GM11168 (cell line): Measurements from ENCODE around the gene CACNA1C.

ENCODE experiments used
- in situ Hi-C: fragments of 300-500 bp; cut with MboI; formaldehyde crosslinking; loops from one replicate; pipeline ENCODE4 v1.12.0; 2022; ENCODE audit warnings: low sequenced_read_pairs; ENCODE audit not compliant: unreplicated experiment

The CACNA1C gene

DNA sequence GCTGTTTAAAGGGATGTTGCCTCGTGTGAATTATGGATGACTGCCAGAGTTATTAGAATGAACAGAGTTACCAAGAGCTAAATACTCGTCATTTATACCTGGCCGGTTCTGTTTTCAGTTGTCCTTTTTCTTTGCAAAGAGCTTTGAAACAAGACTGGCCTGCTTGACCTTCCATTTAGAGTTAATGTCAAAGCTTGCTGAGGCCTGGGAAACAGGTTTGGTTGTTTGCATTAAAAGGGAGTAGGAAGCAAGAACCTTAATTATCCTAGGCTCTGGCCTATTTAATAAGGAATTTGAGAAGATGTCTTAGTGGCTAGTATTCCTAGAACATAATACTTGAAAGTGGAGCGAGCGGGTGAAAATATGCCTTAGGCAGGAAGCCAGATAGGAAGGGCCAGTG lies 233.3 kb downstream of the CACNA1C start:
- in situ Hi-C loops, result no loop called here

DNA sequence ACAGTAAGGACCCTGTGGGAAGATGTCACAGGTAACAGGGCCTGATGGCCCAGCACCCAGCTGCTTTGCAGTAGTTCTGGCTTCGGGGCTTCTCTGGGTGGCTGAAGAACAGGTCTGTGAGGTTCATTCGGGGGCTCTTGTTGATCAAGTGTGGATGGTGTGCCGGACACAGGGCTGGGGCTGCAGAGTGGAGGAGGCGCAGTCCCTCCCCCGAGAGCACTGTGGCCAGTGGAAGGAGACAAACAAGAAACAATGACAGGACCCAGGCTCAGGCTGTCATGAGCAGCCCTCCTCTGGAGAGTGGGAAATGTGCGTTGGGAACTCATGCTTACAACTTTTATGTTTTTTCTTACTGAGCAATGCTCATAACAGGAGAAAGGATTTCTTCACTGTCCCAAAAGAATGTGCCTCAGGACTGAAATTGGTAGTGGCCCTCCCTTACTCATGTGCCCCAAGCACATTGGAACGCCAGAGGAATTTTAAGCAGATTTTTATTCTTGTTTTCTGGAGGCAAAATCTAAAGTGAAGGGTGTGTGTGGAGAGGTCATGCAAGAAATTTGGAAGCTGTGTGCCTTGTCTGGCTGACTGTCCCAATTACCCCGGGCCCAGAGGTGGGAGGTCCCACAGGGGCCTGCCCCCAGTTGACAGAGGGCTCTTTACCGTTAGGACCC lies 233.8 kb downstream of the CACNA1C start:
- in situ Hi-C loops, result no loop called here

DNA sequence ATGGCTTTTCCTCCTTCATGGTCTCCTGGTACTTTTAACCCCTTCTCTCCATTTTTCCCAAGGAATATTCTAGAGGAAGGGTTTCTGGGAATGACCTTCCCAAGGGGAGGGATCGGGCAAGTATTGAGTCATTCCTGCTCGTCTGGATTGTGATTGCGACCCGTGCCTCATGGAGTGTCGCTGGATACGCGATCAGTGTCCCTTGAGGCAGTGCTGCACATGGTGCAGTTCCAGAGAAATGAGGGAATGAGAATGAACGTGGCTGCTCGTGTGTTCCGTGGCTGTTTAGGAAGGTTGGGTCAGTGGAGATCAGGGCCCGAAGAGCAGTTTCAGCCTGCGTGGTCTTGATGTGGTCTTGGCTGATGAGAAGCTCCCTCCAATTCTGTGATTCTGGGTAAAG lies 234.4 kb downstream of the CACNA1C start:
- in situ Hi-C loops, result no loop called here

DNA sequence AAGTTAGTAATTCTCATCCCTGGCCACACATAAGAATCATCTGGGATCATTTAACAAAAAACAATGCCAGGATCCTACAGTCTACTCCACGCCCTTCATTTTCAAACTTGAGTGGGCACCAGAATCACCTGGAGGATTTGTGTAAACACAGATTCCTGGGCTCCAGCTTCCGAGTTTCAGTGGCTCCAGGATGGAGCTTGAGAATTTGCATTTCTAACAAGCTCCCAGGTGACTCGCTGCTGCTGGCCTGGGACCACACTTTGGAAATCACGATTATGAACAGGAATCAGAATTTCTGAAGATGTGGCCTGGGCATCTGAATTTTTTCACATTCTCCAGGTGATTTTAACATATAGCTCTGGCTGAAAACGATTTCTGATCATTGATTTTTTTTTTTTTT lies 234.8 kb downstream of the CACNA1C start:
- in situ Hi-C loops, result no loop called here

DNA sequence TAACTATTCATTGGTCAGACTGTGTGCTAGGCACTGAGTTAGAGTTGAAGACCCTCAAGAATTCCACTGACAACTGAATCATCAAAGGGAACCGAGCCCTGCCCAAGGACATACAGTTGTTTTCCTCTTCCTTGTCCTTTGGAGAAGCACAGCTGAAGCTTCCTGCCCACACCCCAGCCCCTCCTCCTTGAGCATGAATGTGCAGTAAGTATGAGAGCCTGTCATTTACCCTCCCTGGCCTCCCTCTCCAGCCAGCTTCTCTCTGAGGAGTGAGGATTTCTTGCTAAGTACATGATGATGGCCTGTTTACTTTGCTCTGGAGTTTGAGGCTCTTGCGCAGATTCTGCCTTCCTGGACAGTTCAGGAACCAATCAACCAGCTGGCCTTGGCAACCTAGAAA lies 235.2 kb downstream of the CACNA1C start:
- in situ Hi-C loops, result no loop called here

DNA sequence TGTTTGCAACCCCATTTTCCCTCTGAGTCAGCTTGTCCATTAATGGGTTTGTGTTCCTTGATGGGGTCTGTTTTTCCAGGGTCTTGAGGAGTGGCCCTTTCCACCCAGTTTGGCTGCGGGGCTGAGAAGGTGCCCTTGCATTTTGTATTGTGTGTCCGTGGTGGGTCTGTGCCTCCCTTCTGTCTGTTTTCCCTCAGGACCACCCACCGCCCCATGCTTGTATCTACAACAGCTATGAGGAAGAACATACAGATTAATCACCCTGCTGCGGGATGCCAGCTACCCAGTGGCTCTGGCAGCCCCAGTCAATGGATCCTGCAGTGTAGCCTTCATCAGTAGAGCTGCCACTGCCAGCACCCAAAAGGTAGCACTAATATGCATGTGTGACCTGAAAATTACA lies 235.7 kb downstream of the CACNA1C start:
- in situ Hi-C loops, result no loop called here

DNA sequence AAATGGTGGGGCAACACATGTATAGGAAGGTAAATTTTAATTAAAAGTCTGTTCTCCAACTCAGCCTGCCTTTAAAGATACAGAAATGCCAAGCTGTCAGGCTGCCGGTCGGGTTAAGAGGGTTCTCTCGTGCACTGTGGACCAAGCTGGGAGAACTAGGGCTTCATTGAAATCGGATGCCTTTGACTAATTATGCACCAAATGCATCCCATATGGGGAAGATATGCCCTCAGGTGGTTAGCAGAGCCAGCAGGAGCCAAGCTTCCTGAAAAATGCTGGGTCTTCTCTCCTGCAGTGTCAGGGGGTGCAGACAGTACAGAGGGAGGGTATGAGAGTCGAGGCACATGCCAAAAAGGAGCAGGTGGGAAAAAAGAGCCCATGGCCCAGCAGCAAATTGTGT lies 236.1 kb downstream of the CACNA1C start:
- in situ Hi-C loops, result no loop called here

DNA sequence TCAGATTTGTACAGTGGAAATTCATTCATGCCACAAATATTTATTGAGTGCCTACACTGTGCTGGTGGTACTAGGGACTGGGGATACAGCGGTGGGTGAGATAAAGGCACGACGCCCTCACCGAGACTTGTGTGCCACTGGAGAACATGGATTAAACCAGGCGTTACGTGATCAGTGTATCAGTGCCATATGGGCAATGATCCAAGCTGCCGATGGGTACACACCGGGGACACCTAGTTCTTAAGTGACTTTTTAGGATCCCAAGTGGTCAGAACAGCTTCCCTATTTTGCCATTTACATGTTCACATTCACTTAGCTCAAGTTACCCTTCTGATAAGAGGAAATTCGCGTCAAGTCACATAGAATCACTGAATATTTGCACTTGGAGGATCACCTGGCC lies 236.7 kb downstream of the CACNA1C start:
- in situ Hi-C loops, result no loop called here

DNA sequence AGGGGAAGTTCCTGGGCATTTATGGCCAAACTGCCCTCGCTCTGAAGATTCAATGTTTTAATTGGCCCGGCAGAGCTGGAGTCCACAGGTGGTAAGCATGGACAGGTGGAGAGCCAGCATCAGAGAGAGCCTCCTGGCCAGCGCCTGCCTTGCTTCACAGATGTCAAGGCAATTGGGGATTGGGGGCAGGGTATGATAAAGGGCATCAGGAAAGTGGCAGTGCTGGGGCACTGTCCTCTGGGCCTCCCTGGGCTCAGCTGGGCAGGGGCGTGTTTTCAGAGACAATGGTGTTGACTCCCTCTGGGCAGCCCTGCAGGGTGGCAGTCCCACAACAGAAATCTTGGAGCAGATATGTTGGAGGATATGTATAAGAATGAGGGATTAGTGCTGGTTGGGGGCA lies 237.3 kb downstream of the CACNA1C start:
- in situ Hi-C loops, result no loop called here

DNA sequence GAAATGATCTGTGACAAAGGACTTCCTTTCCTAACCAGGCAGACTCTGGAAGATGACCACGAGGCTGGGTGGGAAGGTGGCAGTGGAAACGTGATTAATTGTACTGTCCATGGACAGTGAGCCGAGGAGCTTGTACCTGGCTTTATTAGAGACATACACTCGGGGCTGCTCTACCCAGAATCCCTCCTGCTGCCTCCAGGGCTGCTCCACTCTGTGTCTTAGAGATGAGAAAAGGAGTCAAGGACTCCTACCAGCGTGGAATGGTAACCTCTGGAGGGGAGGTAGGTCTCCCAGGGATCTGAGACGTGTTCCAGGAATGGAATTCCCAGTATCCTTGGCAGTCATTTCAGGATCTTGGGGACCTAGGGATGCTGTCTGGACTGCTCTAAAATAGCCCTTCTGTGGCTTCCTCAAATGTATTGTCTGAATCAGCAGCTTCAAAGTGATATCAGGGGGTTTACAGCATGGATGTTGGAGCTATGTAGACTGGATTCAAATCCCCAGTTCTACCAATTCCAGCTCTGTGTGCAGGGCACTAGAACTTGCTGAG lies 237.8 kb downstream of the CACNA1C start:
- in situ Hi-C loops, result no loop called here

DNA sequence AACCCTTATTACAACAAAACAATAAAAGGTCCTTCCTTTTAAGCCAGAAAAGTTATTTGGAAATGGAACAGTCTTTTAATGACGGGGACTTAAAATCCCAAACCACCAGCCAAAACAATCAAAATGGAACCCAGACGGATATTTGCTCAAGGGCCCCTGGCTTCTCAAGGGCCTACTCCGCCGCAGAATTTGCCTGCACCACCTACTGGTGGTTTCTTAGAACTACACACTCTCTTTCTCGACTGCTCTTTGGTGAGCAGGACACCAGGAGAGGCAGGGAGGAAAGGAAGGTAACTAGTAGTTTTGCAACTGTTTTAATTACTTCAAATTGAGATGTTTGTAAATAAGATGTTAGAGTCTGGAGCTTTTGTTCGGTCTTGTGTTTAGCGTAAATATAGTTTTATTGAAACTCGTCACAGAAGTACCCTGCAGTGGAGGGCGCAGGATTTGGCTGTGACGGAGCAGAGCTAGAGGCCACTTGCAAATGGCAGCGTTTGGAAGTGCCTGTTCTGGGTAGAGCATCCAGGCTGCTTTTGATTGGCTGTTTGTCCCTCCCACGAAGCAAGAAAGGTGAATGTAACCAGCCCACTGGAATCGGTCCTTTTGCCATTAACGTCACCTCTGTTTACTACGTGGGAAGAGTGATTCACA lies 238.5 kb downstream of the CACNA1C start:
- in situ Hi-C loops, result no loop called here

DNA sequence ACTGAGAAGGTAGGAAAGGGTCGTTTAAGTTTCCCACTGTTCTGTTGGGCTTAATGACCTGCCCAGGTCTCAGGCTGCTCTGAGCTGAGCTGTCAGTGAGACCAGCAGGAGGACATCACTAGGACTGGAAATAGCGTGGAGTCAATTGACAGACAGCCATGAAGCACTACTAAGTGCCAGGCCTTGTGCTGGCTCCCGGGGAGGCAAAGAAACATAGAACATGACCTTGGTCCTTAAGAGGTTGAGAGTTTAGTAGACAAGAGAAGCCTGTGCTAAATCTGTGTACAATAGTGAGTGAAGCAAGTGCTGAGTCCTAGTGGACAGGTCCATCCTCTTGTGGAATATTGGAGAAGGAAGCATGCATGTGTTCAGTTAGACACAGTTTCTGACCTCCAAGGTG lies 239.2 kb downstream of the CACNA1C start:
- in situ Hi-C loops, result no loop called here

DNA sequence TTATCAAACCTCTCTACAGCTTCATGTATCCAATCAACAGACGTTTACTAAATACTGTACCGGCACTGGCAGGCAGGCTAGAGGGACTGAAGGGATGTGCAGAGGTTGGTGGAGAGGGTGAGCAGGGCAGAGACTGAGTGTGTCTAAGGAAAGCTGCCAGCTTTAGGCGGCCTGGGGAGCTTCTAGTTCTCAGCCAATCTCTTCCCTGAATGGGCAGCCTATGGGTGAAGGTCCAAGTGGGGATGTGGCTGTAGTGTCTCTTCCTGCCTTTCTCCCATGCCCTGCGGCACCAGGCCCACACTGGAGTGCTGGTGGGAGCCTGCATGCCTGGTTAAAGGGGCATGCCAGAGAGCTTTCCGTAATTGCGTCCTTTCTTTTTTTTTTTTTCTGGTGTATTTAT lies 239.8 kb downstream of the CACNA1C start:
- in situ Hi-C loops, result no loop called here

DNA sequence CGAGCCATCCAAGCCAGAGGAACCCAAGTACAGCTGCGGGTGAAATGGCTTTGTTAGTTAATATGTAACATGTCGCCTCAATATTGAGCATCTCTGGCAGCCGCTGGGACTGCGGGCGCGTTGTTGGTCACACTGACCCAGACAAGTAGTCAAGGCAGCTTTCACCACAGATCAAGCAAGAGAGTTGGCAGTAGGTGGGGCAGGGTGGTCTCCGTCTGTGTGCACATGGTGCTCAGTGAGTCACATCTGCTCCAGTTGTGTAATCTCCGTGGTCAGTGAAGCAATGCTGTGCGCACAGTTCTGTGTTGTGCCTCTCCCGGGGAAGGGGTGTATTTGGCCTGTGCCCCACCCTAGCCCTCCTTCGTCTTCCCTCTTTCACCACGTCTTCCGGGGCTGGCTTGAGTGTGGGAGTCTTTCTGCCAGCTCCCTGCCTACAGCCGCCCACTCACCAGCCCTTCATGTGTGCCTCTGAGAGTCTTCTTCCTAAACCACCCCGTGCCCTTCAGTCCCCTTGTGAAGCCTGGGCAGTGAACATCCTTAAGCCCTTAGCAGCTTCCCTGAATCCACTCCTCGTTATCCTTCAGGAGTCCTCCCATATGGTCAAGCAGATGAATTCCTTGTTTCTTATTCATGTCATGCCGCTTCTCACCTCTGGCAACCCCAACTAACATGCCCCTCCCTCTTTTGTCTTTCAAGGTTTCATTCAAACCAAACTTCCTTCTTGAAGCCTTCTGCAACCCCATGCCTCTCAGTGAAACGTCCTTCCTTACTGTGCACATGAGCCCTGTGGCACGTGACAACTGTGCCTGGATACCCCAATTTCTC lies 242.1 kb downstream of the CACNA1C start:
- in situ Hi-C loops, result no loop called here

DNA sequence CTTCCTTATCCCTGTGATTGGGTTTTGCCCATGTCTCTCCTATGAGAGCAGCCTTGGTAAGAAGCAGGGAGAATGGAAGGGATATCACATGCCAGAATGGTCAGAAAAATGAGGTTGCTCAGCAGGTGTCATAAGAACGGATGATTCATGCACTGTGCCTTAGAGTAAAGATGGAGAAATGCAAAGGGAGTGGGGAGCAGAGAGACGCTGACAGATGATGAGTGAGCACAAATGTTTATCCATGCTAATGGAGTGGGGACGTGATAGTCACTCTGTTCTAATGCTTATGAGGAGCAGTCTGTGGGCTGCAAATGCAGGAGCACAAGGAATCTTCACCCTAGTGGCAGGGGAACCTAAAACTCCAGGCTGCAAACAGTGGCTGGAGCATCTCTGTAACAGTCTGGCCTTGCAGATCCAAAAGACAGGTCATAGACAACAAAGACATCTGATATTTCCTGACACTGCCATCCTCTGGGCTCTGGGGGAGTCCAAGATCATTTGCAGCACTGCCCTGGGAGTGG lies 243.2 kb downstream of the CACNA1C start:
- in situ Hi-C loops, result no loop called here

DNA sequence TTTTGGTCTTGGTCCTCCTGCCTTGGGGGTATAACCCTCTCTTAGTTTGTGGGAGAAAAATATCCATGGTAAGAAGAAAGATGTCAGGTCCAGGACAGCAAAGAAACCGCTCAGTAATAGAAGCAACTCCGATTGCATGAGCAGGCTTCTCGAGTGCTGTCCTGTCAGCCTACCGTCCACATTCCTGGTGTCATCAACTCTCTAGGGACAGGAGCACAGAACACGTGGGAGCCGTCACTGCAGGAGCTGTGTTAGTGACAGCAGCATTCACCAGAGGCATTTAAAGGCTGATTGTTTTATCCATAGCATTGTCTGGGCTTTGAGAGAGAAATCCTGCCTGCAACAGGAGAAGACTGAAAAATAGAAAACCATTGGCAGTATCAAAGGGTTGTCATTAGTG lies 244.2 kb downstream of the CACNA1C start:
- in situ Hi-C loops, result no loop called here

DNA sequence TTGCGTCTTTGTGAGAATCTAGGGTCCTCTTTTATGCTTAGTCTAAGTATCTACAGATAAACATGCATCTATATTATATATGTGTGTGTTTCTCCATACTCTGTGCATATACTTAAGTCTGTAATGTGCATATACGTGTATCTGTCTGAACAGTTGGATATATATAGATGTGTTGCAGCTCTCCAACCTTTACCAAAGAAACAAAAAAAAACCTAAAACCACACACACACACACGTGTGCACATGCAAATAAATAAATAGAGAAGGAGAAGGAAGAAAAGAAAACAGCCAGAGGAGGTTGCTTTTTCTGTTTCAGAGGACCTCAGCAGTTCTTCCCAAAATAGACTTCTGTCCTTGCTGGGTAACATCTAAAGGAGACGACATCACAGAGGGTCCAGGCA lies 244.9 kb downstream of the CACNA1C start:
- in situ Hi-C loops, result no loop called here

DNA sequence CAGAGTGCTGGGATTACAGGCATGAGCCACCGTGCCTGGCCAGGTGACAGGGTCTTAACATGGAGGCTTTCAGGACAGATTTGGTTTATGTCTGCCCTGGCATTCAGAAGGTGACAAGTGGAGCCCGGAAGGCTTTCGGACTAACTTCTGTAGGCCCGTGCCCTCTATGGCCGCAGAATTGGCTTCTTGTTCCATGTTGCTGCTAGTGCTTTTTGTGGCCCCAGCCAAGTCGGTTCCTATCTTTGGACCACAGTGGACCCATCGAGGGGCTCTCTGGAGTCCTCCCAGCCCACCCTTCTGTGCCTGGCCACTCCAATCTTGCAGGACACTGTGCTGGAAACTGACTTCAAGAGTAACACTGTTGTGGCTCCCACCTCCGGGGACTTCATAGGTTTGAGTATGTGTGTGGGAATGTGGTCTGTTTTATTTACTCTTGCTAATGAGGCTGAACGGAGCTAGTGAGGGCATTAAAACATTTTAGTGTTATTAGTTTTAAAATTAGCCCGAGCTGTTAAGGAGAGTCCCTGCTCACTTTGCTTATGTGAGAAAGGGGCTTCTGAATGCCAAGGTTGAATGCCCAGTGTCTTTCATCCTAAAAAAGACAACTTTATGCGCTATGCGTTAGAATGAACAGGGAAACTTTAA lies 245.9 kb downstream of the CACNA1C start:
- in situ Hi-C loops, result no loop called here

DNA sequence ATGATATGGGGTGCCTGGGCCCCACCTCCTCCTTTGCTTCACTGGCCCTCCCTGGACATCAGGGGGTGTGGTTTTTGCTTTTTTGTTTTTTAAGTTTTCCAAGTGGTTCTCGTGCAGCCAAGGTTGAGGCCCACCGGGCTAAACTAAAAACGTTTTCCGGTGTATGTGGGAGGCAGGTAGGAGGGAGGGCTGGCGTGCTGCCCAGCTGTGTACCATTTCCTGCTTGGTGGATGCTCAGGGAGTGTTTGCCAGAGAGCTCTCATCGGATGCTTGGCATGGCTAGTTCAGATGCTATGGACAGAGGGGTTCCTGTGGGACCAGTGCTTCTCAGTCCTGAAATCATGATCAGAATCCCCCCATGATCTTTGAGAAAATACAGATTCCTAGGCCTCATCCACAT lies 246.4 kb downstream of the CACNA1C start:
- in situ Hi-C loops, result no loop called here

DNA sequence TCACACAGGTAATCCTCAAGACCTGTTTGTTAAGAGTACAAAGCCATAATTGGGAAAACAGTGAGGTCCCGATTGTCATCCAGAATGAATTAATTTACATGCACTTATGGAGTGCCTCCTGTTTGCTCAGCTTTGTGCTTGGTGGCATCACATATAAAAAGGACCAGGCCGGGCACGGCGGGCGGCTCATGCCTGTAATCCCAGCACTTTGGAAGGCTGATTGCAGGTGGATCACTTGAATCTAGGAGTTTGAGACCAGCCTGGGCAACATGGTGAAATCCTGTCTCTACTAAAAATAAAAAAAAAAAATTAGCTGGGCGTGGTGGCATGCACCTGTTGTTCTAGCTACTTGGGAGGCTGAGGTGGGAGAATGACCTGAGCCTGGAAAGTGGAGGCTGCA lies 247.4 kb downstream of the CACNA1C start:
- in situ Hi-C loops, result no loop called here
